ENCODE measurements around the gene TOR1B.

GRCh38 chr9:129849901-129850300, 46.9 kb downstream of the TOR1B start:
- no peak for TF ChIP-seq POLR2A (IDR thresholded peaks at IDR 0.05; ENCODE audit: borderline replicate concordance, extremely low read depth, insufficient read depth, insufficient read length)
- no peak for TF ChIP-seq CTCF (IDR thresholded peaks at IDR 0.05 in 2 of 3, conservative IDR thresholded peaks at IDR 0.05 in 1 of 3; ENCODE audit: borderline replicate concordance in 1 of 3, insufficient read depth in 1 of 3, low read depth in 2 of 3, low read length in 2 of 3)
- TF ChIP-seq YY1 (IDR thresholded peaks at IDR 0.05; ENCODE audit: extremely low read depth, insufficient replicate concordance, low read depth, low read length): no peak
- TF ChIP-seq POLR2AphosphoS5 (IDR thresholded peaks at IDR 0.05; ENCODE audit: low read depth, low read length): no peak
- no peak for TF ChIP-seq REST (IDR thresholded peaks at IDR 0.05; ENCODE audit: low read depth)
- no peak for TF ChIP-seq RAD21 (IDR thresholded peaks at IDR 0.05; ENCODE audit: low read depth)
- TF ChIP-seq TCF7L2 (IDR thresholded peaks at IDR 0.05; ENCODE audit: borderline replicate concordance, extremely low read depth, insufficient read depth, insufficient read length): no peak
